Gastrocnemius medialis (tissue), 4 donors: ENCODE data around the gene ABR. TPM values are rescaled to one million over a fixed set of nuclear protein-coding genes. Genes with fewer than 3 reads are reported as not detected.

Source experiments
- ATAC-seq, 2 donors: fragments of 150-250 bp; one replicate each; pipeline ENCODE4 v1.9.1; 2016
- DNase-seq, 2 donors: peaks; one replicate each; pipeline ENCODE4 v3.0.0-alpha.2; 2019
- H3K27ac ChIP-seq, 4 donors: fragments of 200-600 bp; sonication (generic); 1 replicate in 1 of 4; 2 replicates in 3 of 4; pipeline ENCODE4 v1.5.1; 2016 to 2018; ENCODE audit warnings: mild to moderate bottlenecking in 2 of 4, moderate library complexity in 1 of 4
- H3K27me3 ChIP-seq, 3 donors: fragments of 200-600 bp; sonication (generic) in 2 of 3; 1 replicate in 1 of 3; 2 replicates in 2 of 3; pipeline versions ENCODE4 v1.5.1 to v1.6.0; 2016 to 2019; ENCODE audit warnings: mild to moderate bottlenecking in 1 of 3, moderate library complexity in 1 of 3
- H3K36me3 ChIP-seq, 2 donors: fragments of 200-600 bp; sonication (generic) in 1 of 2; one replicate each; pipeline ENCODE4 v1.5.1; 2017 to 2018
- H3K4me1 ChIP-seq, 2 donors: fragments of 200-600 bp; sonication (generic) in 1 of 2; one replicate each; pipeline ENCODE4 v1.5.1; 2016 to 2017; ENCODE audit warnings: mild to moderate bottlenecking in 2 of 2
- H3K4me3 ChIP-seq, 4 donors: fragments of 200-600 bp; sonication (generic) in 3 of 4; 1 replicate in 1 of 4; 2 replicates in 3 of 4; pipeline ENCODE4 v1.5.1; 2016 to 2019; ENCODE audit warnings: mild to moderate bottlenecking in 2 of 4
- H3K9me3 ChIP-seq, 3 donors: fragments of 200-600 bp; sonication (generic) in 2 of 3; 1 replicate in 1 of 3; 2 replicates in 2 of 3; pipeline ENCODE4 v1.5.1; 2016 to 2019
- POLR2A ChIP-seq, 2 donors: fragments of 450-650 bp; IDR thresholded peaks; one replicate each; pipeline ENCODE4 v1.6.1; 2017; ENCODE audit warnings: antibody characterized with exemption in 2 of 2, mild to moderate bottlenecking in 2 of 2, moderate library complexity in 2 of 2
- in situ Hi-C, 4 donors: fragments of 200-750 bp; cut with MboI; loops; one replicate each; pipeline versions ENCODE4 v1.15.0 to v1.8.0; 2017; ENCODE audit warnings: low sequenced_read_pairs in 4 of 4
- intact Hi-C: fragments of 100-400 bp; cut with DNase I; formaldehyde crosslinking; loops from one replicate; pipeline ENCODE4 v1.15.1; 2023; ENCODE audit warnings: low total_unique reads
- total RNA-seq, 4 donors: library from RNA; depleted of rRNA; stranded (reverse); fragments of >200 nt; gene quantifications; one replicate each; pipeline versions ENCODE4 v1.1.0 to v1.2.3, GENCODE V29; 2016
- TF ChIP-seq, protein P1 (sequence below), 5 experiments: fragments of 450-650 bp in 3 of 5; fragments of 200-600 bp in 2 of 5; sonication (generic) in 2 of 5; IDR thresholded peaks in 4 of 5; conservative IDR thresholded peaks in 1 of 5; 1 replicate in 4 of 5; 2 replicates in 1 of 5; pipeline ENCODE4 v1.5.1; 2016 to 2019; ENCODE audit warnings: antibody characterized with exemption in 5 of 5, mild to moderate bottlenecking in 3 of 5, moderate library complexity in 3 of 5

Gene ABR
- total RNA-seq, 4 donors from 2014 or later, result 9.7 to 15.4 (median 12.8) TPM

DNA sequence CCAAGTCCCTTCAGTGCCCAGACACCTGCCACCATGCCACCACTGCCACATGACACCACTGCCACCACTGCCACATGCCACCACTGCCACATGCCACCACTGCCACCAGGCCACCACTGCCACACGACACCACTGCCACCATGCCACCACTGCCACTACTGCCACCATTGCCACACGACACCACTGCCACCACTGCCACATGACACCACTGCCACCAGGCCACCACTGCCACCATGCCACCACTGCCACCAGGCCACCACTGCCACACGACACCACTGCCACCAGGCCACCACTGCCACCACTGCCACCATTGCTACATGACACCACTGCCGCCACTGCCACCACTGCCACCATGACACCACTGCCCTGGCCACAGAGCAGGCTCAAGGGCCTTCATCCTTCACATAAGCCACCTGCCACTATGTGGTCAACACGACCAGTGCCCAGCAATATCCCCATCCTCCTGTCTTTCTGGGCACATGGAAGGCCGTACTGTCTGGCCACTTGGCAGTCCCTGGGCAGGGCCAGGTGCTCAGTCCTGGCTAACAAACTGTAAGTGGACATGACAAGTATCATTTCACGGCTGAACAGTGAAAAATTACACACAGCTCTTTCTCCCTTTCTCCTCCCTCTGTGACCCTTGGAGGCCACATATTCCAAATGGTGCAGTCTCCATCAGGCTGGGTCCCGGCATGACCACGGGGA, 33.1 kb downstream of the ABR start:
- Histone ChIP-seq H3K4me3 (no peak overlapping the region), H3K36me3 (no peaks in the 10 kb centered on the region), H3K9me3 (no peaks in the 10 kb centered on the region), H3K4me1 (no peaks in the 10 kb centered on the region), H3K27me3 (peaks cover 0 to 5% (median 0%) of the 10 kb centered on the region in 3 donors), H3K27ac (no peak overlapping the region)
- intact Hi-C loops, result no loop called here
- DNase-seq, result no peak
- in situ Hi-C loops, result no loop called here
- no peak for TF ChIP-seq POLR2A (IDR thresholded peaks at IDR 0.05)
- TF ChIP-seq, protein P1, sequence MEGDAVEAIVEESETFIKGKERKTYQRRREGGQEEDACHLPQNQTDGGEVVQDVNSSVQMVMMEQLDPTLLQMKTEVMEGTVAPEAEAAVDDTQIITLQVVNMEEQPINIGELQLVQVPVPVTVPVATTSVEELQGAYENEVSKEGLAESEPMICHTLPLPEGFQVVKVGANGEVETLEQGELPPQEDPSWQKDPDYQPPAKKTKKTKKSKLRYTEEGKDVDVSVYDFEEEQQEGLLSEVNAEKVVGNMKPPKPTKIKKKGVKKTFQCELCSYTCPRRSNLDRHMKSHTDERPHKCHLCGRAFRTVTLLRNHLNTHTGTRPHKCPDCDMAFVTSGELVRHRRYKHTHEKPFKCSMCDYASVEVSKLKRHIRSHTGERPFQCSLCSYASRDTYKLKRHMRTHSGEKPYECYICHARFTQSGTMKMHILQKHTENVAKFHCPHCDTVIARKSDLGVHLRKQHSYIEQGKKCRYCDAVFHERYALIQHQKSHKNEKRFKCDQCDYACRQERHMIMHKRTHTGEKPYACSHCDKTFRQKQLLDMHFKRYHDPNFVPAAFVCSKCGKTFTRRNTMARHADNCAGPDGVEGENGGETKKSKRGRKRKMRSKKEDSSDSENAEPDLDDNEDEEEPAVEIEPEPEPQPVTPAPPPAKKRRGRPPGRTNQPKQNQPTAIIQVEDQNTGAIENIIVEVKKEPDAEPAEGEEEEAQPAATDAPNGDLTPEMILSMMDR (IDR thresholded peaks at IDR 0.05 in 4 of 5, conservative IDR thresholded peaks at IDR 0.05 in 1 of 5), result no peak
- ATAC-seq, result no peak

DNA sequence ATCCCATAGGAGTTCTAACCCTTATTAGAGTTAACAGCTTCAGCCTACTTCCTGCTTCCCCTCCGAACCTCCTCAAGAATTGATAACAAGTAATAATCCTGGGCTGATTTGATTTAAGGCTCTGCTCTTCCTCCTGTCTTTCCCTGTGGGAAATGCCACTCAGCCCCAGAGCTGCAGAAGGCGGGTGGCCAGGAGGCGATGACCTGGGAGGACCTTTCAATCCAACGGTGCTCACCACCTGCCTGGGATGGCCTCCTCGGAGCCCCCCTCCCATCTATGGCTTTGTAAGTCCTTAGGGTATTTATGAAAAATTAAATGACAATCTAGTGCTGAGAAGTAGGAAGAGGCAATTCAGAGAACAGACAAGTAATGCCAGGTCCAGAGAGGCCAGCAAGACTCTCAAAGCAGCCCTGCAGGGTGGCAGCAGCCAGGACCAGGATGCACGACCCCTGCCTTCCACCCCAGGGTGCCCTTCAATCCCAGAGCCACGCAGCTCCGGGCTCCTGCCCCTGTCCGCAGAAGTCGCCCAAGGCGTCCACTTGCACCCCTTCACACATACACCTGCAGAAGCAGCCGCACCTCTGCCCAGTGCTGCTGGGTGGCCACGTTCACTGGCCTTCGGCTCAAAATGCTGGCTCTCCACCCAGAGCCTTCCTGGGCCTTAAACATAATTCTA, 34.3 kb downstream of the ABR start:
- H3K9me3 ChIP-seq, result no peaks in the 10 kb centered on the region
- DNase-seq (no peak), ATAC-seq (no peak)
- intact Hi-C loops, result no loop called here
- H3K27me3 ChIP-seq, result peaks cover 0 to 5% (median 0%) of the 10 kb centered on the region in 3 donors
- H3K27ac ChIP-seq, result no peak overlapping the region
- no peaks in the 10 kb centered on the region for H3K4me1 ChIP-seq
- H3K36me3 ChIP-seq, result no peaks in the 10 kb centered on the region
- TF ChIP-seq, protein P1 (IDR thresholded peaks at IDR 0.05 in 4 of 5, conservative IDR thresholded peaks at IDR 0.05 in 1 of 5), result no peak
- no peak for TF ChIP-seq POLR2A (IDR thresholded peaks at IDR 0.05)
- no peak overlapping the region for H3K4me3 ChIP-seq
- in situ Hi-C loops, result no loop called here

DNA sequence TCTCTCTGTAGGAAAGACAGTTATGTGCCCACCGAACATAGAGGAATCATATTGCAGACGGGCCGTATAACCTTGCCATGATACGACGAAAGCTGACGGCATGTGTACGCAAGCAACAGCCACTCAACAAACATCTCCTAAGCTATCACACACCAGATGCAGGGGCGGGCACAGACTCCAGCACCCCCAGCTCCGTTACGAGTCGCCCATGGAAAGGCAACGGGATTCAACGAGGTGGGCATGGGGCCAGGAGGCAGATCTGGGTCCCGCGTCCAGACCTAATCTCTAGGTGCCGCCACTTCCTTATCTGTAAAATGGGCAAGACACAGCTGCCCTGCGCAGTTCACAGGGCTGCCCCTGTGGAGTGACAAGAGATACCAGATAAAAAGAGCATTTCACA, 35.6 kb downstream of the ABR start:
- no peak for ATAC-seq
- H3K4me1 ChIP-seq, result no peaks in the 10 kb centered on the region
- TF ChIP-seq, protein P1 (IDR thresholded peaks at IDR 0.05 in 4 of 5, conservative IDR thresholded peaks at IDR 0.05 in 1 of 5), result no peak
- TF ChIP-seq POLR2A (IDR thresholded peaks at IDR 0.05), result no peak
- H3K27me3 ChIP-seq, result peaks cover 0 to 5% (median 0%) of the 10 kb centered on the region in 3 donors
- H3K9me3 ChIP-seq, result no peaks in the 10 kb centered on the region
- no peak overlapping the region for H3K4me3 ChIP-seq
- in situ Hi-C loops, result no loop called here
- H3K36me3 ChIP-seq, result no peaks in the 10 kb centered on the region
- DNase-seq, result no peak
- intact Hi-C loops, result no loop called here
- H3K27ac ChIP-seq, result no peak overlapping the region

DNA sequence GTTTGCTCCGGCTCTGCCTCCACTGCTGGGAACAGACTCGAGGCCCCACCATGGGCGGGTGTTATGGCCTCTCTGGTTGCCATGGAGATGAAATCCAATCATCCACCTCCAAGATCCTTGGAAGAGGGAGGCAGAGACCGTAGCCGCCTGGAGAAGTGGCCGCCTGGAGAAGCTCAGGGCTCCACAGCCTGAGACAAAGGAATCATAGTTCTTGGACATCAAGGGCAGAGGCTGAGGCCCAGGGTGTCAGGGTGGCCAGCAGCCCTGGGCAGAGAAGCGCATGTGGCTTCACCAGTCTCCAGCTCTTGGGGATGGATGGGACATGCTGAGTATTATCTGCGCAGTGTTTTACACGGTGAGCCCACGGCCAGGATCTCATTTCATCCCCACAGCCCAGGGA, 36.2 kb downstream of the ABR start:
- in situ Hi-C loops, result no loop called here
- no peak for DNase-seq
- Histone ChIP-seq H3K36me3 (no peaks in the 10 kb centered on the region), H3K9me3 (no peaks in the 10 kb centered on the region), H3K27ac (no peak overlapping the region), H3K27me3 (peaks cover 0 to 5% (median 0%) of the 10 kb centered on the region in 3 donors), H3K4me3 (no peak overlapping the region), H3K4me1 (no peaks in the 10 kb centered on the region)
- TF ChIP-seq, protein P1 (IDR thresholded peaks at IDR 0.05 in 4 of 5, conservative IDR thresholded peaks at IDR 0.05 in 1 of 5), result no peak
- TF ChIP-seq POLR2A (IDR thresholded peaks at IDR 0.05), result no peak
- ATAC-seq, result no peak
- intact Hi-C loops, result no loop called here
